ENCODE measurements around the gene CHCHD6.

Gene CHCHD6

GRCh38 chr3:126816986-126817777, 113.1 kb downstream of the CHCHD6 start:
- Histone ChIP-seq H3K27ac (ENCODE audit: insufficient read depth, low read depth, low read length, poor library complexity, severe bottlenecking) (no peak overlapping the region), H3K4me3 (ENCODE audit: insufficient read depth, low read depth, low read length) (no peak overlapping the region), H3K27me3 (ENCODE audit: control insufficient read depth, insufficient read depth, low read length, poor library complexity, severe bottlenecking) (no peaks in the 10 kb centered on the region), H3K36me3 (ENCODE audit: control insufficient read depth, insufficient read depth, low read length) (no peaks in the 10 kb centered on the region), H3K4me1 (ENCODE audit: control insufficient read depth, insufficient read depth, low read length) (no peaks in the 10 kb centered on the region), H3K9me3 (ENCODE audit: control insufficient read depth, low read length) (no peaks in the 10 kb centered on the region)
- WGBS, 2 experiments: 64 to 68% methylated on average over 6 of the region's 6 CpGs

- H3K4me1 ChIP-seq (ENCODE audit: control insufficient read depth, insufficient read depth, low read length): no peaks in the 10 kb centered on the region
- WGBS, 2 experiments: 90 to 95% methylated on average over 1 of the region's 1 CpG
- no peaks in the 10 kb centered on the region for H3K36me3 ChIP-seq (ENCODE audit: control insufficient read depth, insufficient read depth, low read length)
- no peaks in the 10 kb centered on the region for H3K9me3 ChIP-seq (ENCODE audit: control insufficient read depth, low read length)
- H3K27ac ChIP-seq (ENCODE audit: insufficient read depth, low read depth, low read length, poor library complexity, severe bottlenecking): no peak overlapping the region
- no peak overlapping the region for H3K4me3 ChIP-seq (ENCODE audit: insufficient read depth, low read depth, low read length)
- H3K27me3 ChIP-seq (ENCODE audit: control insufficient read depth, insufficient read depth, low read length, poor library complexity, severe bottlenecking): no peaks in the 10 kb centered on the region
These were observed 113.7 kb downstream of the CHCHD6 start for GRCh38 chr3:126817781-126818180.

GRCh38 chr3:126818400-126819095, 114.5 kb downstream of the CHCHD6 start:
- H3K9me3 ChIP-seq (ENCODE audit: control insufficient read depth, low read length): no peaks in the 10 kb centered on the region
- no peak overlapping the region for H3K4me3 ChIP-seq (ENCODE audit: insufficient read depth, low read depth, low read length)
- no peaks in the 10 kb centered on the region for H3K27me3 ChIP-seq (ENCODE audit: control insufficient read depth, insufficient read depth, low read length, poor library complexity, severe bottlenecking)
- H3K27ac ChIP-seq (ENCODE audit: insufficient read depth, low read depth, low read length, poor library complexity, severe bottlenecking): no peak overlapping the region
- no peaks in the 10 kb centered on the region for H3K36me3 ChIP-seq (ENCODE audit: control insufficient read depth, insufficient read depth, low read length)
- 94 to 95% methylated on average over 8 of the region's 8 CpGs for WGBS, 2 experiments
- H3K4me1 ChIP-seq (ENCODE audit: control insufficient read depth, insufficient read depth, low read length): no peaks in the 10 kb centered on the region

- no peaks in the 10 kb centered on the region for H3K27me3 ChIP-seq (ENCODE audit: control insufficient read depth, insufficient read depth, low read length, poor library complexity, severe bottlenecking)
- H3K9me3 ChIP-seq (ENCODE audit: control insufficient read depth, low read length): no peaks in the 10 kb centered on the region
- H3K4me1 ChIP-seq (ENCODE audit: control insufficient read depth, insufficient read depth, low read length): no peaks in the 10 kb centered on the region
- no peak overlapping the region for H3K4me3 ChIP-seq (ENCODE audit: insufficient read depth, low read depth, low read length)
- no peaks in the 10 kb centered on the region for H3K36me3 ChIP-seq (ENCODE audit: control insufficient read depth, insufficient read depth, low read length)
- H3K27ac ChIP-seq (ENCODE audit: insufficient read depth, low read depth, low read length, poor library complexity, severe bottlenecking): no peak overlapping the region
- 91 to 94% methylated on average over 2 of the region's 2 CpGs for WGBS, 2 experiments
These were observed 122.7 kb downstream of the CHCHD6 start for GRCh38 chr3:126826693-126827092.

GRCh38 chr3:126827121-126827520, 123.1 kb downstream of the CHCHD6 start:
- Histone ChIP-seq H3K9me3 (ENCODE audit: control insufficient read depth, low read length) (no peaks in the 10 kb centered on the region), H3K36me3 (ENCODE audit: control insufficient read depth, insufficient read depth, low read length) (no peaks in the 10 kb centered on the region), H3K4me3 (ENCODE audit: insufficient read depth, low read depth, low read length) (no peak overlapping the region), H3K4me1 (ENCODE audit: control insufficient read depth, insufficient read depth, low read length) (no peaks in the 10 kb centered on the region), H3K27me3 (ENCODE audit: control insufficient read depth, insufficient read depth, low read length, poor library complexity, severe bottlenecking) (no peaks in the 10 kb centered on the region), H3K27ac (ENCODE audit: insufficient read depth, low read depth, low read length, poor library complexity, severe bottlenecking) (no peak overlapping the region)
- WGBS, 2 experiments: 95 to 98% methylated on average over 1 of the region's 1 CpG

- no peak overlapping the region for H3K4me3 ChIP-seq (ENCODE audit: insufficient read depth, low read depth, low read length)
- H3K36me3 ChIP-seq (ENCODE audit: control insufficient read depth, insufficient read depth, low read length): no peaks in the 10 kb centered on the region
- no peaks in the 10 kb centered on the region for H3K4me1 ChIP-seq (ENCODE audit: control insufficient read depth, insufficient read depth, low read length)
- no peak overlapping the region for H3K27ac ChIP-seq (ENCODE audit: insufficient read depth, low read depth, low read length, poor library complexity, severe bottlenecking)
- no peaks in the 10 kb centered on the region for H3K9me3 ChIP-seq (ENCODE audit: control insufficient read depth, low read length)
- no peaks in the 10 kb centered on the region for H3K27me3 ChIP-seq (ENCODE audit: control insufficient read depth, insufficient read depth, low read length, poor library complexity, severe bottlenecking)
- 93 to 95% methylated on average over 5 of the region's 5 CpGs for WGBS, 2 experiments
These were observed 124.3 kb downstream of the CHCHD6 start for GRCh38 chr3:126828306-126828705.

GRCh38 chr3:126832933-126833332, 128.9 kb downstream of the CHCHD6 start:
- 95 to 96% methylated on average over 5 of the region's 5 CpGs for WGBS, 2 experiments
- no peak overlapping the region for H3K27ac ChIP-seq (ENCODE audit: insufficient read depth, low read depth, low read length, poor library complexity, severe bottlenecking)
- no peaks in the 10 kb centered on the region for H3K27me3 ChIP-seq (ENCODE audit: control insufficient read depth, insufficient read depth, low read length, poor library complexity, severe bottlenecking)
- H3K4me1 ChIP-seq (ENCODE audit: control insufficient read depth, insufficient read depth, low read length): peaks cover 6% of the 10 kb centered on the region
- H3K9me3 ChIP-seq (ENCODE audit: control insufficient read depth, low read length): no peaks in the 10 kb centered on the region
- no peak overlapping the region for H3K4me3 ChIP-seq (ENCODE audit: insufficient read depth, low read depth, low read length)
- no peaks in the 10 kb centered on the region for H3K36me3 ChIP-seq (ENCODE audit: control insufficient read depth, insufficient read depth, low read length)

GRCh38 chr3:126834596-126835471, 130.8 kb downstream of the CHCHD6 start:
- Histone ChIP-seq H3K4me3 (ENCODE audit: insufficient read depth, low read depth, low read length) (no peak overlapping the region), H3K4me1 (ENCODE audit: control insufficient read depth, insufficient read depth, low read length) (peaks cover 6% of the 10 kb centered on the region), H3K27me3 (ENCODE audit: control insufficient read depth, insufficient read depth, low read length, poor library complexity, severe bottlenecking) (no peaks in the 10 kb centered on the region), H3K9me3 (ENCODE audit: control insufficient read depth, low read length) (no peaks in the 10 kb centered on the region), H3K27ac (ENCODE audit: insufficient read depth, low read depth, low read length, poor library complexity, severe bottlenecking) (no peak overlapping the region), H3K36me3 (ENCODE audit: control insufficient read depth, insufficient read depth, low read length) (no peaks in the 10 kb centered on the region)
- 94 to 95% methylated on average over 13 of the region's 13 CpGs for WGBS, 2 experiments

GRCh38 chr3:126835472-126836219, 131.6 kb downstream of the CHCHD6 start:
- H3K4me1 ChIP-seq (ENCODE audit: control insufficient read depth, insufficient read depth, low read length): peaks cover 6% of the 10 kb centered on the region
- H3K27me3 ChIP-seq (ENCODE audit: control insufficient read depth, insufficient read depth, low read length, poor library complexity, severe bottlenecking): no peaks in the 10 kb centered on the region
- H3K36me3 ChIP-seq (ENCODE audit: control insufficient read depth, insufficient read depth, low read length): no peaks in the 10 kb centered on the region
- H3K4me3 ChIP-seq (ENCODE audit: insufficient read depth, low read depth, low read length): no peak overlapping the region
- WGBS, 2 experiments: 83 to 84% methylated on average over 8 to 9 of the region's 9 CpGs
- no peaks in the 10 kb centered on the region for H3K9me3 ChIP-seq (ENCODE audit: control insufficient read depth, low read length)
- no peak overlapping the region for H3K27ac ChIP-seq (ENCODE audit: insufficient read depth, low read depth, low read length, poor library complexity, severe bottlenecking)

Data from ectodermal cell (in vitro differentiated cells).